TTC549 (cell line): ENCODE data around the gene BAG5.
"Not testable (repeated sequence)": the region's sequence is repeated elsewhere in the genome, so short reads cannot be mapped to it uniquely, and the experiment has no call there.

Source experiments
- FAIRE-seq: peaks from 2 replicates; lab custom pipeline; 2012; peaks lifted over from hg19 to GRCh38; lab: Jason Lieb, UNC

Gene BAG5

GRCh38 chr14:103533137-103533998 lies 29.1 kb downstream of the BAG5 start:
- FAIRE-seq: no peak

GRCh38 chr14:103532216-103533136 lies 30.0 kb downstream of the BAG5 start:
- no peak for FAIRE-seq

GRCh38 chr14:103531421-103532215 lies 30.8 kb downstream of the BAG5 start:
- FAIRE-seq: no peak

GRCh38 chr14:103530831-103531230 lies 31.6 kb downstream of the BAG5 start:
- FAIRE-seq: no peak

- FAIRE-seq: no peak
These were observed 32.1 kb downstream of the BAG5 start for GRCh38 chr14:103530390-103530789.

- no peak for FAIRE-seq
These were observed 32.8 kb downstream of the BAG5 start for GRCh38 chr14:103529383-103530365.

GRCh38 chr14:103528587-103529382 lies 33.7 kb downstream of the BAG5 start, which contains the start of gene TRMT61A:
TRMT61A (plus strand) TSS chr14:103529196; CDS start chr14:103529979, 783 bp downstream.
- no peak for FAIRE-seq

GRCh38 chr14:103528146-103528586 lies 34.3 kb downstream of the BAG5 start:
- FAIRE-seq: no peak

- no peak for FAIRE-seq
These were observed 34.9 kb downstream of the BAG5 start for GRCh38 chr14:103527408-103528145.

- FAIRE-seq: no peak
These were observed 35.6 kb downstream of the BAG5 start for GRCh38 chr14:103526914-103527248.

GRCh38 chr14:103526247-103526913 lies 36.1 kb downstream of the BAG5 start:
- FAIRE-seq: no peak

- not testable (repeated sequence) for FAIRE-seq
These were observed 36.8 kb downstream of the BAG5 start for GRCh38 chr14:103525430-103526246.

GRCh38 chr14:103524002-103524935 lies 38.2 kb downstream of the BAG5 start:
- FAIRE-seq: no peak

GRCh38 chr14:103523575-103523954 lies 38.9 kb downstream of the BAG5 start:
- FAIRE-seq: no peak

GRCh38 chr14:103522649-103523574 lies 39.5 kb downstream of the BAG5 start, which contains the start of gene CKB:
CKB (minus strand) TSS chr14:103522830; CDS start chr14:103522493, 337 bp downstream.
- FAIRE-seq: no peak
